Measurements from ENCODE around the gene PLEKHJ1. TPM values are rescaled to one million over a fixed set of nuclear protein-coding genes. Genes with fewer than 3 reads are reported as not detected.

The PLEKHJ1 gene
- total and polyA plus RNA-seq, 9 of the 15 experiments (the other 6 are each of a cell fraction or from before 2014, with no cell fraction given): 1.5 to 188 (median 63.9) TPM

DNA sequence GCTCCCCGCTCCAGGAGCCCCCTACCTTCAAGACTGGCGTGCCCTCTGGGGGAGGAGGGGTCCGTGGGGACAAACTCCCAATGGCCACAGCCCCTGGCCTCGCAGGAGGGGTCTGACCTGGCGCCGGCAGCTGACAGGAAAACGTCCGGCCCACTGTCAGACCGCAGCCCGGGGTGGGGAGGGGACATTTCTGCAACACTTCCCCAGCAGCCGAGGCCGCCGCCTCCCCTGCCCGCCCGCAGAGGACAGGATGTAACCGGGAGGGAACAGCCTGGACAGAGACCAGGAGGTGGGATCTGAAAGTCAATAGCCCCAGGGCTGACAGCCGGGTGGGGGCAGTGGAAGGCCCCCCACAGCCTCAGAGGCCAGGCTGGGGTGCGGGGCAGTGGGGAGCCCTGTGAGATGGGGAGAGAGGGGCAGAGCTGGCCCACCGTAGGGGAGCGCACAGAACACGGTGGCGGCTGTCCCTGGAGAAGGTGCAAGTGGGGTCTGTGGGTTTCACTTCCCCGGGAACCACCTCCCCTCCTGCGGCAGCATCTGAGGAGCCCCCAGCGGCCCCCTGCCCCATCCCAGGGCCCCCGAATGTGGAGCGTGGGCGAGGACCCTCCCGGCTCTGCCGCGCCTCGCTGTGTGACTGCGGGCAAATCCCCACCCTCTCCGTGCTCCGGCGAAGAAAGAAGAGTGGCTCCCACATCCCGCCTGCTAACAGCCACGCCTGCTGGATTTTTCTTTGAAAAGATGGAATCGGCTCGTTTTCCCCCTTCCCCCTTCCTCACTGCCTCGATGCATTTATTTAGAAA, 46.1 kb upstream of the PLEKHJ1 start, which contains the start of gene PEAK3 (continued):
- TF ChIP-seq CC2D1A (IDR thresholded peaks at IDR 0.05) (peak; percentile 22; the same call in 1 of the 2 replicates), FIP1L1 (IDR thresholded peaks at IDR 0.05; ENCODE audit: low read depth, low read length, poor library complexity, severe bottlenecking) (peak; percentile 40), NUFIP1 (IDR thresholded peaks at IDR 0.05; ENCODE audit: partially characterized antibody) (no peak), GABPA (tag; conservative IDR thresholded peaks at IDR 0.05; ENCODE audit: low read depth) (peak; percentile 54), ZBTB17 (CRISPR knock-in tag; IDR thresholded peaks at IDR 0.05) (peak; percentile 59; the same call in 1 of the 2 replicates), DPF2 (IDR thresholded peaks at IDR 0.05) (0 out of 2 replicates have a peak, but pooled peaks have one; percentile 20), NRF1 (conservative IDR thresholded peaks at IDR 0.05 in 1 of 2, IDR thresholded peaks at IDR 0.05 in 1 of 2) (peak in 1 of 2 experiments; percentile 25; a peak in 1 of 4 replicates), SPI1 (IDR thresholded peaks at IDR 0.05; ENCODE audit: borderline replicate concordance, low read depth, low read length) (peak; percentile 66; the same call in 1 of the 2 replicates), CXXC5 (CRISPR knock-in tag; IDR thresholded peaks at IDR 0.05) (no peak), HNRNPL (IDR thresholded peaks at IDR 0.05; ENCODE audit: low read depth, low read length) (no peak), RFX1 (IDR thresholded peaks at IDR 0.05) (no peak), MAZ (CRISPR knock-in tag; conservative IDR thresholded peaks at IDR 0.05 in 1 of 2, IDR thresholded peaks at IDR 0.05 in 1 of 2) (peak; percentile 73 to 77), YY1 (IDR thresholded peaks at IDR 0.05; ENCODE audit: borderline replicate concordance in 1 of 3, control insufficient read depth in 1 of 3, extremely low read depth in 1 of 3, insufficient read depth in 3 of 3, insufficient read length in 1 of 3, insufficient replicate concordance in 2 of 3, low read depth in 1 of 3, low read length in 2 of 3) (peak in 1 of 3 experiments; percentile 8), CTBP1 (IDR thresholded peaks at IDR 0.05; ENCODE audit: borderline replicate concordance) (peak; percentile 30; the same call in 1 of the 2 replicates), NCOA4 (IDR thresholded peaks at IDR 0.05; ENCODE audit: partially characterized antibody) (no peak), ZBTB7A (IDR thresholded peaks at IDR 0.05; ENCODE audit: borderline replicate concordance, control insufficient read depth, low read depth, low read length) (peak; percentile 90), EGR1 (conservative IDR thresholded peaks at IDR 0.05) (no peak), ESRRA (IDR thresholded peaks at IDR 0.05; ENCODE audit: borderline replicate concordance, low read depth) (peak; percentile 63; the same call in 1 of the 2 replicates)
- TF ChIP-seq, protein P1, sequence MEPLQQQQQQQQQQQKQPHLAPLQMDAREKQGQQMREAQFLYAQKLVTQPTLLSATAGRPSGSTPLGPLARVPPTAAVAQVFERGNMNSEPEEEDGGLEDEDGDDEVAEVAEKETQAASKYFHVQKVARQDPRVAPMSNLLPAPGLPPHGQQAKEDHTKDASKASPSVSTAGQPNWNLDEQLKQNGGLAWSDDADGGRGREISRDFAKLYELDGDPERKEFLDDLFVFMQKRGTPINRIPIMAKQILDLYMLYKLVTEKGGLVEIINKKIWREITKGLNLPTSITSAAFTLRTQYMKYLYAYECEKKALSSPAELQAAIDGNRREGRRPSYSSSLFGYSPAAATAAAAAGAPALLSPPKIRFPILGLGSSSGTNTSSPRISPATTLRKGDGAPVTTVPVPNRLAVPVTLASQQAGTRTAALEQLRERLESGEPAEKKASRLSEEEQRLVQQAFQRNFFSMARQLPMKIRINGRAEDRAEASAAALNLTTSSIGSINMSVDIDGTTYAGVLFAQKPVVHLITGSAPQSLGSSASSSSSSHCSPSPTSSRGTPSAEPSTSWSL (CRISPR knock-in tag; IDR thresholded peaks at IDR 0.05; ENCODE audit: borderline replicate concordance): no peak
- TF ChIP-seq, protein P2, sequence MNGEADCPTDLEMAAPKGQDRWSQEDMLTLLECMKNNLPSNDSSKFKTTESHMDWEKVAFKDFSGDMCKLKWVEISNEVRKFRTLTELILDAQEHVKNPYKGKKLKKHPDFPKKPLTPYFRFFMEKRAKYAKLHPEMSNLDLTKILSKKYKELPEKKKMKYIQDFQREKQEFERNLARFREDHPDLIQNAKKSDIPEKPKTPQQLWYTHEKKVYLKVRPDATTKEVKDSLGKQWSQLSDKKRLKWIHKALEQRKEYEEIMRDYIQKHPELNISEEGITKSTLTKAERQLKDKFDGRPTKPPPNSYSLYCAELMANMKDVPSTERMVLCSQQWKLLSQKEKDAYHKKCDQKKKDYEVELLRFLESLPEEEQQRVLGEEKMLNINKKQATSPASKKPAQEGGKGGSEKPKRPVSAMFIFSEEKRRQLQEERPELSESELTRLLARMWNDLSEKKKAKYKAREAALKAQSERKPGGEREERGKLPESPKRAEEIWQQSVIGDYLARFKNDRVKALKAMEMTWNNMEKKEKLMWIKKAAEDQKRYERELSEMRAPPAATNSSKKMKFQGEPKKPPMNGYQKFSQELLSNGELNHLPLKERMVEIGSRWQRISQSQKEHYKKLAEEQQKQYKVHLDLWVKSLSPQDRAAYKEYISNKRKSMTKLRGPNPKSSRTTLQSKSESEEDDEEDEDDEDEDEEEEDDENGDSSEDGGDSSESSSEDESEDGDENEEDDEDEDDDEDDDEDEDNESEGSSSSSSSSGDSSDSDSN (IDR thresholded peaks at IDR 0.05; ENCODE audit: borderline replicate concordance in 1 of 2, low read depth in 2 of 2, low read length in 2 of 2): peak in 1 of 2 experiments; percentile 84; a peak in 1 of 4 replicates
- TF ChIP-seq, protein P3, sequence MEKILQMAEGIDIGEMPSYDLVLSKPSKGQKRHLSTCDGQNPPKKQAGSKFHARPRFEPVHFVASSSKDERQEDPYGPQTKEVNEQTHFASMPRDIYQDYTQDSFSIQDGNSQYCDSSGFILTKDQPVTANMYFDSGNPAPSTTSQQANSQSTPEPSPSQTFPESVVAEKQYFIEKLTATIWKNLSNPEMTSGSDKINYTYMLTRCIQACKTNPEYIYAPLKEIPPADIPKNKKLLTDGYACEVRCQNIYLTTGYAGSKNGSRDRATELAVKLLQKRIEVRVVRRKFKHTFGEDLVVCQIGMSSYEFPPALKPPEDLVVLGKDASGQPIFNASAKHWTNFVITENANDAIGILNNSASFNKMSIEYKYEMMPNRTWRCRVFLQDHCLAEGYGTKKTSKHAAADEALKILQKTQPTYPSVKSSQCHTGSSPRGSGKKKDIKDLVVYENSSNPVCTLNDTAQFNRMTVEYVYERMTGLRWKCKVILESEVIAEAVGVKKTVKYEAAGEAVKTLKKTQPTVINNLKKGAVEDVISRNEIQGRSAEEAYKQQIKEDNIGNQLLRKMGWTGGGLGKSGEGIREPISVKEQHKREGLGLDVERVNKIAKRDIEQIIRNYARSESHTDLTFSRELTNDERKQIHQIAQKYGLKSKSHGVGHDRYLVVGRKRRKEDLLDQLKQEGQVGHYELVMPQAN (IDR thresholded peaks at IDR 0.05; ENCODE audit: borderline replicate concordance): no peak

Measured in K562 (cell line).